ENCODE measurements around the gene DMPK.

DMPK gene

DNA sequence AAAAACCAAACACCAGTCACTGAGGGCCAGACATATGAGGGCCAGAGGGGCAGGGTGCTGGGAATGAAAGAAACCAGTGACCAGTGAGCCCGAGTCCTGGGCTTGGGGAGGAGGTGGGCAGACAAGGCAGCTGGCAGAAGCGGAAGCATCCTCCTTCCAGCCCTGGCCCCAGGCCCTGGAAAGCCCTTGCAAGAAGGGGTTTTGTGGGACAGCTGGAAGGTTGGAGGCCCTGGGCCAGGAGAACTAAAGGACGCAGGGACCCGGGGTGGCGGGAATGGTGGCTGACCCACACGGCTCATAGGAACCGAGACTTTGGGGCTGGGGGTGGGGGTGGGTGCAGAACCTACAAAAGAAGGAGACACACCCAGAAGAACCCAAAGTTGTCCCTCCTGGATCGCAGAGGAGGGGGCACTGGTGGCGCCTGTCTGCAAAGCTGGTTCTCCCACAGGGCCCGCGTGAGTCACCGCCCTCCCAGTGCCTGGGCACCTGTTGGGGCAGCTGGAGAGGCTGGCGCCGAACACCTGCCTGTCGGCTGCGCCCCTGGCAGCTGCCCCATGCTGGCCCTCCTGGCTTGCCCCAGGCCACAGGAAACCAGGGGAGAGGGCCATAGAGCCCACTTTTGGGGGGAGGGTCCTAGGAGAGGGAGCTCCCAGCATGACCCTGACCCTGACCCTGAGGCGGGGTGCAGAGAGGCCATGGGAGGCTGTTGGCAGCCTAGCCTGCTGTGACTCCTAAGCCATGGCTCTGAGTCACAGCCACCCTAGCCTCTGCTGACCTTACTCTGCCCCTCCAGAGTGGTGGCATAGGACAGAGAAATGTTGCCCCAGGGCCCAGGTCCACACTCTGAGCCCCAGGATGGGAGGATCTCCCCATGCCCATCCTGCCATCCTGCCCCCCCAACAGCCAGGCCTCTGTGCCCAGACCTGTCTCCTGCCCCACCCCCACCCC is 802 bp downstream of the DMPK start:
- peaks cover 6% of the 10 kb centered on the region for H3K36me3 ChIP-seq (replicated peaks; ENCODE audit: low read depth, low read length)
- no peaks in the 10 kb centered on the region for H3K9me3 ChIP-seq (ENCODE audit: insufficient read depth, low read length)
- no peak overlapping the region for H3K27ac ChIP-seq (ENCODE audit: low read length)
- H3K4me2 ChIP-seq (ENCODE audit: low read length): no peak overlapping the region
- H3K4me3 ChIP-seq (ENCODE audit: low read length): no peak overlapping the region
- no peak overlapping the region for H3K9ac ChIP-seq (ENCODE audit: low read length)
- TF ChIP-seq, protein P1, sequence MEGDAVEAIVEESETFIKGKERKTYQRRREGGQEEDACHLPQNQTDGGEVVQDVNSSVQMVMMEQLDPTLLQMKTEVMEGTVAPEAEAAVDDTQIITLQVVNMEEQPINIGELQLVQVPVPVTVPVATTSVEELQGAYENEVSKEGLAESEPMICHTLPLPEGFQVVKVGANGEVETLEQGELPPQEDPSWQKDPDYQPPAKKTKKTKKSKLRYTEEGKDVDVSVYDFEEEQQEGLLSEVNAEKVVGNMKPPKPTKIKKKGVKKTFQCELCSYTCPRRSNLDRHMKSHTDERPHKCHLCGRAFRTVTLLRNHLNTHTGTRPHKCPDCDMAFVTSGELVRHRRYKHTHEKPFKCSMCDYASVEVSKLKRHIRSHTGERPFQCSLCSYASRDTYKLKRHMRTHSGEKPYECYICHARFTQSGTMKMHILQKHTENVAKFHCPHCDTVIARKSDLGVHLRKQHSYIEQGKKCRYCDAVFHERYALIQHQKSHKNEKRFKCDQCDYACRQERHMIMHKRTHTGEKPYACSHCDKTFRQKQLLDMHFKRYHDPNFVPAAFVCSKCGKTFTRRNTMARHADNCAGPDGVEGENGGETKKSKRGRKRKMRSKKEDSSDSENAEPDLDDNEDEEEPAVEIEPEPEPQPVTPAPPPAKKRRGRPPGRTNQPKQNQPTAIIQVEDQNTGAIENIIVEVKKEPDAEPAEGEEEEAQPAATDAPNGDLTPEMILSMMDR (IDR thresholded peaks at IDR 0.05; ENCODE audit: low read depth, low read length): no peak
- TF ChIP-seq EZH2phosphoT487 (IDR thresholded peaks at IDR 0.05; ENCODE audit: low read depth): no peak
- peaks cover 31% of the 10 kb centered on the region for H3K4me1 ChIP-seq (ENCODE audit: low read length)
- H3K27me3 ChIP-seq (ENCODE audit: low read depth, low read length): no peaks in the 10 kb centered on the region
- H2AFZ ChIP-seq (ENCODE audit: low read depth, low read length): no peak overlapping the region
- 0 out of 2 replicates have a peak, but pooled peaks cover 10% of the 10 kb centered on the region for H4K20me1 ChIP-seq (ENCODE audit: insufficient read depth, low read length)
- no peaks in the 10 kb centered on the region for H3K79me2 ChIP-seq (ENCODE audit: low read length)

DNA sequence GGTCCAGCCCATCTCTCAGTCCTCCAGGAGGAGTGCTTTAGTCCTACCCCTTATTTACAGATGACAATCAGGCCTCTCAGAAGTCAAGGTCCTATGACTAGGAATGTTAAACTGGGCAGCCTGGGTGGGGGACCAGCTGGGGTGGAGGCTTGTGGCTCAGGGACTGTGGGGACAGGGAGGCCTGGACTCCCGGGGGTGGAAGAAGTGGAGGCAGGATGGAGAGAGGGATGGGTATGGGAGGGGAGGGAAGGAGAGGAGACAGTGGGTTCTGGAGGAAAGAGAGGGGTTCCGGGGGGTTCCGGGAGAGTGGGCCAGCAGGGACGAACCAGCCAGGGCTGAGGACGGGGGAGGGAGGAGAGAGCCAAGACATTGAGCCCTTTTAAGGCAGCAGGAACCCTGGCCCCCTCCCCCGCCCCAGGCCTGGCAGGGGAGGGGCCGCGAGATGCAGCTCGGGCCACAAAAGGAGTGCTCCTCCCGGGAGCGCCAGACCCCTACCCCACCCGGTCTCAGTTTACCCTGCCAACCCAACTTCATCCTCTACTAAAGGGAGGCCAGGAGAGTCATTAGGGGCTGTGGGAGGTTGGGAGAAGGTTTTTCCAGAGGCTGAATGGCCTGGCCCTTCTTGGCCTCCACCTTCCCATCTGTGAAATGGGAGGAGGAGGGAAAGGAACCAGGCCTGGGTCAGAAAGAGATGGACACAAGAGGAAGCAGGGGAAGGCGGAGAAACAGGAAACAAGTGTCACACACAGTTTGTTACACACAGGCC is 1.7 kb downstream of the DMPK start:
- H3K9ac ChIP-seq (ENCODE audit: low read length): no peak overlapping the region
- TF ChIP-seq, protein P1 (IDR thresholded peaks at IDR 0.05; ENCODE audit: low read depth, low read length): no peak
- H3K36me3 ChIP-seq (replicated peaks; ENCODE audit: low read depth, low read length): peaks cover 4% of the 10 kb centered on the region
- 0 out of 2 replicates have a peak, but pooled peaks cover 10% of the 10 kb centered on the region for H4K20me1 ChIP-seq (ENCODE audit: insufficient read depth, low read length)
- H2AFZ ChIP-seq (ENCODE audit: low read depth, low read length): no peak overlapping the region
- no peaks in the 10 kb centered on the region for H3K27me3 ChIP-seq (ENCODE audit: low read depth, low read length)
- H3K9me3 ChIP-seq (ENCODE audit: insufficient read depth, low read length): no peaks in the 10 kb centered on the region
- H3K4me3 ChIP-seq (ENCODE audit: low read length): peak overlapping the region; percentile 77; the same call in 1 of the 2 replicates
- H3K27ac ChIP-seq (ENCODE audit: low read length): no peak overlapping the region
- H3K4me1 ChIP-seq (ENCODE audit: low read length): peaks cover 31% of the 10 kb centered on the region
- no peaks in the 10 kb centered on the region for H3K79me2 ChIP-seq (ENCODE audit: low read length)
- H3K4me2 ChIP-seq (ENCODE audit: low read length): peak overlapping the region; percentile 77

DNA sequence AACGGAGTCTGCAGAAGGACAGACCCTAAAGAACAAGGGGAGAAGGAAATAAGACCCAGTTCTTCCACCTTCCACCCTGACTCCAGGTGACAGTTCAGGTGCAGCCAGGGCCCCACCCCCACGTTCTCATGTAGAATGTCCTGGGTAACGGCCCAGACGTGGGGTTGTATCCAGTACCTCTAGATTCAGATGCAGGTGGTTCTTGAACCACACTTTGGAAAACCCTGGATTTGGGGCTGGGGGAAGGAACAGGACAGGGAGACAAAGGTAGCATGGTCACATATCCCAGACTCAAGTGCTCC is 2.2 kb downstream of the DMPK start:
- H3K4me3 ChIP-seq (ENCODE audit: low read length): peak overlapping the region; percentile 77
- peak overlapping the region; percentile 77 for H3K4me2 ChIP-seq (ENCODE audit: low read length)
- H4K20me1 ChIP-seq (ENCODE audit: insufficient read depth, low read length): 0 out of 2 replicates have a peak, but pooled peaks cover 6% of the 10 kb centered on the region
- TF ChIP-seq, protein P1 (IDR thresholded peaks at IDR 0.05; ENCODE audit: low read depth, low read length): no peak
- TF ChIP-seq EZH2phosphoT487 (IDR thresholded peaks at IDR 0.05; ENCODE audit: low read depth): no peak
- H3K79me2 ChIP-seq (ENCODE audit: low read length): no peaks in the 10 kb centered on the region
- peak overlapping the region; percentile 10; the same call in 1 of the 2 replicates for H3K27ac ChIP-seq (ENCODE audit: low read length)
- H2AFZ ChIP-seq (ENCODE audit: low read depth, low read length): no peak overlapping the region
- peak overlapping the region; percentile 52; the same call in 1 of the 2 replicates for H3K9ac ChIP-seq (ENCODE audit: low read length)
- peaks cover 4% of the 10 kb centered on the region for H3K36me3 ChIP-seq (replicated peaks; ENCODE audit: low read depth, low read length)
- H3K4me1 ChIP-seq (ENCODE audit: low read length): peaks cover 31% of the 10 kb centered on the region
- no peaks in the 10 kb centered on the region for H3K27me3 ChIP-seq (ENCODE audit: low read depth, low read length)
- no peaks in the 10 kb centered on the region for H3K9me3 ChIP-seq (ENCODE audit: insufficient read depth, low read length)
